Transverse colon (tissue), 4 donors: Measurements from ENCODE around the gene ATP4B.

Source experiments
- CTCF ChIP-seq, 5 experiments: fragments of 200-600 bp in 3 of 5; fragments of 450-650 bp in 2 of 5; sonication (generic) in 3 of 5; IDR thresholded peaks; 1 replicate in 2 of 5; 2 replicates in 3 of 5; pipeline ENCODE4 v1.5.1; 2016 to 2017; ENCODE audit warnings: antibody characterized with exemption in 5 of 5, inconsistent platforms in 3 of 5, mild to moderate bottlenecking in 2 of 5, moderate library complexity in 1 of 5
- EP300 ChIP-seq: sonication (generic); formaldehyde crosslinking; IDR thresholded peaks from one replicate; pipeline ENCODE4 v1.6.1; 2017; ENCODE audit warnings: antibody characterized with exemption, low read depth
- POLR2A ChIP-seq: fragments of 450-650 bp; IDR thresholded peaks from one replicate; pipeline ENCODE4 v1.6.1; 2016; ENCODE audit warnings: antibody characterized with exemption, mild to moderate bottlenecking, moderate library complexity
- POLR2AphosphoS5 ChIP-seq, 3 donors: sonication (generic); formaldehyde crosslinking; IDR thresholded peaks; one replicate each; pipeline ENCODE4 v1.6.1; 2016; ENCODE audit warnings: antibody characterized with exemption in 3 of 3

GRCh38 chr13:113665597-113666328 is 7.8 kb upstream of the ATP4B start:
- TF ChIP-seq POLR2A (no peak), CTCF (IDR thresholded peaks at IDR 0.05) (no peak), POLR2AphosphoS5 (IDR thresholded peaks at IDR 0.05) (no peak), EP300 (no peak)
